Measurements from ENCODE around the gene SGK1. TPM values are rescaled to one million over a fixed set of nuclear protein-coding genes. Genes with fewer than 3 reads are reported as not detected.

Gene SGK1
- total RNA-seq, 6 experiments from 2014 or later, result 75.4 to 117 (median 104) TPM

GRCh38 chr6:134168590-134169208 is 149.2 kb downstream of the SGK1 start:
- Mint-ChIP-seq H3K4me3 (no peak overlapping the region), H3K27me3 (ENCODE audit: insufficient read depth) (peaks cover 26% of the 10 kb centered on the region), H3K4me1 (ENCODE audit: low read depth) (peaks cover 52% of the 10 kb centered on the region), H3K36me3 (ENCODE audit: low read depth) (peaks cover 61% of the 10 kb centered on the region), H3K9me3 (no peaks in the 10 kb centered on the region), H3K27ac (no peak overlapping the region; the same call in 1 of the 2 replicates)
- TF ChIP-seq CTCF (IDR thresholded peaks at IDR 0.05), result no peak
- no peak for DNase-seq

GRCh38 chr6:134166511-134167261 is 151.2 kb downstream of the SGK1 start:
- TF ChIP-seq CTCF (IDR thresholded peaks at IDR 0.05), result no peak

GRCh38 chr6:134165561-134166201 is 152.2 kb downstream of the SGK1 start:
- Mint-ChIP-seq H3K4me1 (ENCODE audit: low read depth) (peaks cover 37% of the 10 kb centered on the region), H3K27ac (no peak overlapping the region), H3K36me3 (ENCODE audit: low read depth) (peaks cover 30% of the 10 kb centered on the region), H3K9me3 (no peaks in the 10 kb centered on the region), H3K4me3 (0 out of 2 replicates have a peak overlapping the region, but pooled peaks have one; percentile 1), H3K27me3 (ENCODE audit: insufficient read depth) (peaks cover 24% of the 10 kb centered on the region)
- DNase-seq, result no peak
- TF ChIP-seq CTCF (IDR thresholded peaks at IDR 0.05), result no peak

More at GRCh38 chr6:134166511-134167261, 151.2 kb downstream of the SGK1 start:
- no peak overlapping the region for H3K4me3 Mint-ChIP-seq
- no peak for DNase-seq
- peaks cover 37% of the 10 kb centered on the region for H3K4me1 Mint-ChIP-seq (ENCODE audit: low read depth)
- no peaks in the 10 kb centered on the region for H3K9me3 Mint-ChIP-seq
- H3K27ac Mint-ChIP-seq, result peak overlapping the region; percentile 22; the same call in 1 of the 2 replicates
- H3K27me3 Mint-ChIP-seq (ENCODE audit: insufficient read depth), result peaks cover 24% of the 10 kb centered on the region
- peaks cover 40% of the 10 kb centered on the region for H3K36me3 Mint-ChIP-seq (ENCODE audit: low read depth)

- TF ChIP-seq CTCF (IDR thresholded peaks at IDR 0.05), result no peak
- Mint-ChIP-seq H3K36me3 (ENCODE audit: low read depth) (peaks cover 17% of the 10 kb centered on the region), H3K4me3 (no peak overlapping the region), H3K9me3 (no peaks in the 10 kb centered on the region), H3K4me1 (ENCODE audit: low read depth) (peaks cover 32% of the 10 kb centered on the region), H3K27ac (no peak overlapping the region), H3K27me3 (ENCODE audit: insufficient read depth) (peaks cover 24% of the 10 kb centered on the region)
- no peak for DNase-seq
These were observed 153.6 kb downstream of the SGK1 start for GRCh38 chr6:134164300-134164699.

- Mint-ChIP-seq H3K4me3 (no peak overlapping the region), H3K27ac (no peak overlapping the region), H3K4me1 (ENCODE audit: low read depth) (peaks cover 21% of the 10 kb centered on the region), H3K36me3 (ENCODE audit: low read depth) (peaks cover 5% of the 10 kb centered on the region), H3K27me3 (ENCODE audit: insufficient read depth) (peaks cover 24% of the 10 kb centered on the region), H3K9me3 (no peaks in the 10 kb centered on the region)
- TF ChIP-seq CTCF (IDR thresholded peaks at IDR 0.05), result no peak
- DNase-seq, result no peak
These were observed 155.0 kb downstream of the SGK1 start for GRCh38 chr6:134162932-134163331.
